Measurements from ENCODE around the gene SLC35F3.

DNA sequence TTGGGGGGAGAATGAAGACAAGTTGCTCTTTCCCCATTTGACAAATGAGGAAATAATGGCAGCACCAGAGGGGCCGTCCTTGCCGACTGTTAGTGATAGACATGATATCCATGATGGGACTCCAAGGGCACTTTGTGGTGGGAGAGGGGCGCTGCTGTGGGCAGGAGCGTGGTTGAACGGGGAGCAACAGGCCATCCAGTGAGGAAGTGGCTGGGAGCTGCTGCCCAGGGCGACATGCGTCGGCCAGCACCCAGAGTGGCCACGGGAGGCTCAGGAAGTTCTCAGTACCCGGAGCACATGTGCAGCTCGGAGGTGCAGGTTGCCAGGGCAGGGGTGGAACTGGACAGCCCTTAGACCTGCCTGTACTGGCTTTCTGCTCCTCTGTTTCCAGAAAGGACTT lies 71.0 kb downstream of the SLC35F3 start:
- TF ChIP-seq EGR1 (IDR thresholded peaks at IDR 0.05) (no peak), TCF12 (IDR thresholded peaks at IDR 0.05; ENCODE audit: low read depth) (no peak), ZBTB7A (IDR thresholded peaks at IDR 0.05; ENCODE audit: low read depth) (no peak), TEAD4 (IDR thresholded peaks at IDR 0.05) (no peak), RAD21 (IDR thresholded peaks at IDR 0.05; ENCODE audit: low read depth) (no peak), CEBPB (IDR thresholded peaks at IDR 0.05) (no peak), EP300 (IDR thresholded peaks at IDR 0.05; ENCODE audit: borderline replicate concordance) (no peak), CREB1 (IDR thresholded peaks at IDR 0.05; ENCODE audit: low read depth) (no peak), NFIC (IDR thresholded peaks at IDR 0.05) (no peak), TAF1 (IDR thresholded peaks at IDR 0.05; ENCODE audit: low read depth) (no peak), YY1 (IDR thresholded peaks at IDR 0.05; ENCODE audit: low read depth) (no peak)
- TF ChIP-seq, protein P1, sequence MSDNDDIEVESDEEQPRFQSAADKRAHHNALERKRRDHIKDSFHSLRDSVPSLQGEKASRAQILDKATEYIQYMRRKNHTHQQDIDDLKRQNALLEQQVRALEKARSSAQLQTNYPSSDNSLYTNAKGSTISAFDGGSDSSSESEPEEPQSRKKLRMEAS (IDR thresholded peaks at IDR 0.05), result no peak
- TF ChIP-seq, protein P2, sequence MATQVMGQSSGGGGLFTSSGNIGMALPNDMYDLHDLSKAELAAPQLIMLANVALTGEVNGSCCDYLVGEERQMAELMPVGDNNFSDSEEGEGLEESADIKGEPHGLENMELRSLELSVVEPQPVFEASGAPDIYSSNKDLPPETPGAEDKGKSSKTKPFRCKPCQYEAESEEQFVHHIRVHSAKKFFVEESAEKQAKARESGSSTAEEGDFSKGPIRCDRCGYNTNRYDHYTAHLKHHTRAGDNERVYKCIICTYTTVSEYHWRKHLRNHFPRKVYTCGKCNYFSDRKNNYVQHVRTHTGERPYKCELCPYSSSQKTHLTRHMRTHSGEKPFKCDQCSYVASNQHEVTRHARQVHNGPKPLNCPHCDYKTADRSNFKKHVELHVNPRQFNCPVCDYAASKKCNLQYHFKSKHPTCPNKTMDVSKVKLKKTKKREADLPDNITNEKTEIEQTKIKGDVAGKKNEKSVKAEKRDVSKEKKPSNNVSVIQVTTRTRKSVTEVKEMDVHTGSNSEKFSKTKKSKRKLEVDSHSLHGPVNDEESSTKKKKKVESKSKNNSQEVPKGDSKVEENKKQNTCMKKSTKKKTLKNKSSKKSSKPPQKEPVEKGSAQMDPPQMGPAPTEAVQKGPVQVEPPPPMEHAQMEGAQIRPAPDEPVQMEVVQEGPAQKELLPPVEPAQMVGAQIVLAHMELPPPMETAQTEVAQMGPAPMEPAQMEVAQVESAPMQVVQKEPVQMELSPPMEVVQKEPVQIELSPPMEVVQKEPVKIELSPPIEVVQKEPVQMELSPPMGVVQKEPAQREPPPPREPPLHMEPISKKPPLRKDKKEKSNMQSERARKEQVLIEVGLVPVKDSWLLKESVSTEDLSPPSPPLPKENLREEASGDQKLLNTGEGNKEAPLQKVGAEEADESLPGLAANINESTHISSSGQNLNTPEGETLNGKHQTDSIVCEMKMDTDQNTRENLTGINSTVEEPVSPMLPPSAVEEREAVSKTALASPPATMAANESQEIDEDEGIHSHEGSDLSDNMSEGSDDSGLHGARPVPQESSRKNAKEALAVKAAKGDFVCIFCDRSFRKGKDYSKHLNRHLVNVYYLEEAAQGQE (IDR thresholded peaks at IDR 0.05; ENCODE audit: low read depth), result no peak

Data from Ishikawa (cell line).